Liver (tissue), 9 donors: ENCODE data around the gene MAFF. TPM values are rescaled to one million over a fixed set of nuclear protein-coding genes. Genes with fewer than 3 reads are reported as not detected.
"Not testable (repeated sequence)": the region's sequence is repeated elsewhere in the genome, so short reads cannot be mapped to it uniquely, and the experiment has no call there.

ENCODE experiments used
- DNase-seq: peaks from one replicate; pipeline ENCODE4 v3.0.0-alpha.2; 2017; ENCODE audit warnings: low spot score
- H3K27ac ChIP-seq, 2 donors: one replicate each; pipeline ENCODE4 v1.7.0; 2013; ENCODE audit warnings: inconsistent platforms in 2 of 2, low read length in 2 of 2, control low read depth in 1 of 2, low read depth in 1 of 2, mild to moderate bottlenecking in 1 of 2
- H3K27me3 ChIP-seq, 4 donors: one replicate each; pipeline versions ENCODE4 v1.6.1 to v1.7.0; 2013; ENCODE audit warnings: low read length in 3 of 4, inconsistent platforms in 1 of 4, mild to moderate bottlenecking in 1 of 4, moderate library complexity in 1 of 4; ENCODE audit not compliant: control insufficient read depth in 4 of 4, insufficient read depth in 4 of 4
- H3K36me3 ChIP-seq, 4 donors: one replicate each; pipeline versions ENCODE4 v1.6.1 to v1.7.0; 2013; ENCODE audit warnings: low read length in 3 of 4, mild to moderate bottlenecking in 3 of 4, low read depth in 1 of 4, moderate library complexity in 1 of 4; ENCODE audit not compliant: control insufficient read depth in 4 of 4, insufficient read depth in 3 of 4
- H3K4me1 ChIP-seq, 4 donors: one replicate each; pipeline versions ENCODE4 v1.6.1 to v1.7.0; 2013; ENCODE audit warnings: low read length in 3 of 4, mild to moderate bottlenecking in 3 of 4, moderate library complexity in 1 of 4; ENCODE audit not compliant: control insufficient read depth in 4 of 4, insufficient read depth in 4 of 4
- H3K4me3 ChIP-seq, 3 donors: one replicate each; pipeline versions ENCODE4 v1.6.1 to v1.7.0; 2013; ENCODE audit warnings: low read length in 3 of 3, control low read depth in 1 of 3, low read depth in 1 of 3, mild to moderate bottlenecking in 1 of 3
- H3K9ac ChIP-seq, 2 donors: one replicate each; pipeline ENCODE4 v1.7.0; 2013; ENCODE audit warnings: low read length in 2 of 2, mild to moderate bottlenecking in 2 of 2, moderate library complexity in 2 of 2, control low read depth in 1 of 2, low read depth in 1 of 2
- H3K9me3 ChIP-seq, 4 donors: one replicate each; pipeline versions ENCODE4 v1.6.1 to v1.7.0; 2013; ENCODE audit warnings: low read length in 3 of 4; ENCODE audit not compliant: control insufficient read depth in 4 of 4
- ATF3 ChIP-seq: IDR thresholded peaks from 2 replicates; pipeline ENCODE4 v1.6.1; 2016; ENCODE audit warnings: antibody characterized with exemption
- EGR1 ChIP-seq, 2 donors: IDR thresholded peaks; 2 replicates each; pipeline ENCODE4 v1.6.1; 2016 to 2018; ENCODE audit warnings: antibody characterized with exemption in 2 of 2, low read depth in 2 of 2
- FOXA2 ChIP-seq: IDR thresholded peaks from 2 replicates; pipeline ENCODE4 v1.6.1; 2016; ENCODE audit warnings: antibody characterized with exemption
- HNF4A ChIP-seq, 2 donors: conservative IDR thresholded peaks; 2 replicates each; pipeline ENCODE4 v1.6.1; 2016; ENCODE audit warnings: antibody characterized with exemption in 2 of 2, mild to moderate bottlenecking in 2 of 2
- HNF4G ChIP-seq: IDR thresholded peaks from 2 replicates; pipeline ENCODE4 v1.6.1; 2016; ENCODE audit warnings: antibody characterized with exemption
- MAX ChIP-seq: IDR thresholded peaks from 2 replicates; pipeline ENCODE4 v1.6.1; 2016; ENCODE audit warnings: antibody characterized with exemption
- NR2F2 ChIP-seq: IDR thresholded peaks from 2 replicates; pipeline ENCODE4 v1.6.1; 2016; ENCODE audit warnings: antibody characterized with exemption
- RAD21 ChIP-seq, 2 donors: IDR thresholded peaks; 2 replicates each; pipeline ENCODE4 v1.6.1; 2016; ENCODE audit warnings: antibody characterized with exemption in 2 of 2, mild to moderate bottlenecking in 2 of 2
- REST ChIP-seq: IDR thresholded peaks from 2 replicates; pipeline ENCODE4 v1.6.1; 2016; ENCODE audit warnings: antibody characterized with exemption, mild to moderate bottlenecking
- RXRA ChIP-seq, 2 donors: IDR thresholded peaks; 2 replicates each; pipeline ENCODE4 v1.6.1; 2017 to 2018; ENCODE audit warnings: antibody characterized with exemption in 2 of 2, mild to moderate bottlenecking in 1 of 2
- SP1 ChIP-seq: IDR thresholded peaks from 2 replicates; pipeline ENCODE4 v1.6.1; 2018; ENCODE audit warnings: antibody characterized with exemption, mild to moderate bottlenecking
- TAF1 ChIP-seq: conservative IDR thresholded peaks from 2 replicates; pipeline ENCODE4 v1.6.1; 2016; ENCODE audit warnings: antibody characterized with exemption, mild to moderate bottlenecking
- YY1 ChIP-seq: IDR thresholded peaks from 2 replicates; pipeline ENCODE4 v1.6.1; 2016; ENCODE audit warnings: antibody characterized with exemption, mild to moderate bottlenecking
- ZBTB33 ChIP-seq: IDR thresholded peaks from 2 replicates; pipeline ENCODE4 v1.6.1; 2016; ENCODE audit warnings: antibody characterized with exemption
- WGBS: extraction: QIAGEN DNeasy Blood & Tissue Kit; methylation state at CpG from one replicate; pipeline ENCODE4 v1.1.7; 2013; 5-methylcytosine and 5-hydroxymethylcytosine counted together
- polyA plus RNA-seq, 2 donors: library from polyadenylated mRNA; stranded (reverse) in 1 of 2; unstranded in 1 of 2; fragments of 200-250 nt in 1 of 2; fragments of >200 nt in 1 of 2; fragmentation: Nextera tagmentation in 1 of 2; extraction: Ambion mirVana in 1 of 2; gene quantifications; one replicate each; pipeline versions ENCODE4 v1.2.1 to v1.2.3, GENCODE V29; 2013 to 2015
- total RNA-seq, 2 donors: library from RNA; depleted of rRNA; stranded (reverse); fragments of >200 nt; gene quantifications; one replicate each; pipeline ENCODE4 v1.2.3, GENCODE V29; 2014
- donor health status: healthy.
- donor health status: healthy.
- donor health status: healthy.
- donor health status: healthy.
- donor health status: healthy.

The MAFF gene
- total and polyA plus RNA-seq, 4 donors = 1.4 to 3.3 (median 2.0) TPM

- Histone ChIP-seq H3K36me3 (peaks cover 0 to 1% (median 0%) of the 10 kb centered on the region in 4 donors), H3K4me1 (peaks cover 7 to 29% (median 22%) of the 10 kb centered on the region in 4 donors), H3K27me3 (no peaks in the 10 kb centered on the region), H3K9ac (no peak overlapping the region), H3K4me3 (no peak overlapping the region), H3K27ac (peak overlapping the region; percentile 16 to 39), H3K9me3 (no peaks in the 10 kb centered on the region)
- 72% methylated on average over 14 of the region's 14 CpGs for WGBS
- no peak for DNase-seq
- TF ChIP-seq ATF3 (no peak), YY1 (no peak), EGR1 (IDR thresholded peaks at IDR 0.05; ENCODE audit: low read depth in 2 of 2) (no peak), REST (no peak), HNF4A (conservative IDR thresholded peaks at IDR 0.05) (no peak), FOXA2 (no peak), HNF4G (no peak), RAD21 (IDR thresholded peaks at IDR 0.05) (no peak), ZBTB33 (no peak), TAF1 (no peak), MAX (no peak), RXRA (IDR thresholded peaks at IDR 0.05) (no peak)
These were observed 25.5 kb upstream of the MAFF start for GRCh38 chr22:38176170-38176741.

GRCh38 chr22:38177044-38177443, 24.8 kb upstream of the MAFF start:
- Histone ChIP-seq H3K9ac (no peak overlapping the region), H3K36me3 (peaks cover 0 to 1% (median 0%) of the 10 kb centered on the region in 4 donors), H3K27ac (no peak overlapping the region), H3K4me3 (no peak overlapping the region), H3K4me1 (peaks cover 7 to 33% (median 23%) of the 10 kb centered on the region in 4 donors), H3K9me3 (no peaks in the 10 kb centered on the region), H3K27me3 (no peaks in the 10 kb centered on the region)
- no peak for DNase-seq
- 95% methylated on average over 4 of the region's 4 CpGs for WGBS
- no peak for TF ChIP-seq YY1
- TF ChIP-seq FOXA2 = no peak
- TF ChIP-seq HNF4A (conservative IDR thresholded peaks at IDR 0.05) = no peak
- TF ChIP-seq ZBTB33 = no peak
- TF ChIP-seq TAF1 = no peak
- no peak for TF ChIP-seq SP1
- no peak for TF ChIP-seq RAD21 (IDR thresholded peaks at IDR 0.05)
- no peak for TF ChIP-seq ATF3
- TF ChIP-seq NR2F2 = no peak

GRCh38 chr22:38177571-38177925, 24.2 kb upstream of the MAFF start:
- Histone ChIP-seq H3K4me1 (peaks cover 7 to 33% (median 23%) of the 10 kb centered on the region in 4 donors), H3K9ac (peak overlapping the region in 1 of 2 donors; percentile 45), H3K27ac (peak overlapping the region; percentile 89 to 92)
- not testable (repeated sequence) for DNase-seq, H3K36me3 ChIP-seq, H3K27me3 ChIP-seq, H3K4me3 ChIP-seq, H3K9me3 ChIP-seq
- WGBS = 39% methylated on average over 9 of the region's 9 CpGs
